ENCODE results near the gene SLC6A17.

SLC6A17 gene

DNA sequence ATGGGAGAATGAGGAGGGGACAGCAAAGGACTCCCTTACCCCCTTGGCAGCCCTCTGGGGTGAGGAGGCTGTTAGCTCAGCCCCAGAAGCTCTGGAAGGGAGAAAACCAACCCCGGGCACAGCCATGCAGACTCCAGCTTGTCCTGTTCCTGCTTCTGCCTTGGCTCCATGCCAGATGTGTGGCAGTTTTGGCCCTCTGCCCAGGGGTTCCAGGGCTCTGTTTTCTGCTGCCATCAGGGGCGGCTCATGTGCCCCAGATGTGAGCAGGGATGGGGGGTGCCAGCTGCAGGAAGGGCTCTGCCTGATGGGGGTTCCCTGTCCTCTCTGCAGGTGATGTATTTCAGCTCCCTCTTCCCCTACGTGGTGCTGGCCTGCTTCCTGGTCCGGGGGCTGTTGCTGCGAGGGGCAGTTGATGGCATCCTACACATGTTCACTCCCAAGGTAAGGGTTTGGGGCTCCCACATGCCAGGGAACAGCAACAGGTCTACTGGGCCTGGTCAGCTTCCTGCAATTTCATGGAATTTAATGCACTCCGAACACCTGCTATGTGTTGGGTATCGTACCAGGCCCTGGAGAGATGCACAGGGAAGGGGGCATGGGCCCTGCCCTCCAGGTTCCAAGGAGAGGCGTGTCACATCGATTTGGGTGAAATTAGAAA, 26.1 kb downstream of the SLC6A17 start:
- peak; percentile 59 for DNase-seq

DNA sequence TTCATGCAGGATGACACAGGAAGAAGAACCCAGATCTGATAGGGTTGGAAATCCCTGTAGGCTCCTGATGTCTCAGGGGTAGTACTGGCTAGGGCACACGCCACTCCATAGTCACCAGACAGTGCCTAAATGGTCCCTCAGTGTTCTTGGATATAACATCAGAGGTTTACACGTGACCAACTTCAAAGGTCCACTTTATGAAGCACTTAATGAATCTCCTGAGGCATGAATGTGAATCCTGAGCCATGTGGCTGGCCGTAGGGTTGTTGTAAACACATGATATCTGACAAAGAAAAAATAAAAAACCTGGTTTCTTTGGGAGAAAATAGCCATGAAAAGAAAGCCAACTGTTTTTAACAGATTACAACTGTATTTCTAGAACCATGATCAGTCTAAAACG, 27.5 kb downstream of the SLC6A17 start:
- no peak for DNase-seq

DNA sequence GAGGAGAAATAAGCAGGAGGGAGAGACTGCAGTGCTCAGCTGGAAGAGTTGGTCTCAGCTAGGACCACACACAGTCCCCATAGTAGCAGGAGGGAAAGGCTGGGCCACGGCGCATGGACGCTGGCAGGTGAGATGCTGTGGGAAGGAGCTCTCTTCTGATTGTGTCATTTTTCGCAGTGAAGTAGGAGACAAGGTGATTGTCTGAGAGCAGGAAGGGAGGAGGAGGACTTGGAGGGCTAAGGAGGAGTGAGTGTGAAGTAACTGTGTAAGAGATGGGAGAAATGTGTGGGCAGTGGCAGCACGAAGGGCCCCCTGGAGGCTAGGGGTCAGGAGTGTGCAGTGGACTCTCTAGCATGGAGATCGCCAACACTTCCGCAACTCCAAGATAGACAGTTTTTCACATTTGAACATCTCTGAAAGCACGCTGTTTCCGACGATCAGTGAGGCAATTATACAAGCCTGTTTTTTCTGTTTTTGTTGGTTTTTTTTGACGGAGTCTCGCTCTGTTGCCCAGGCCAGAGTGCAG, 33.4 kb downstream of the SLC6A17 start:
- no peak for DNase-seq

DNA sequence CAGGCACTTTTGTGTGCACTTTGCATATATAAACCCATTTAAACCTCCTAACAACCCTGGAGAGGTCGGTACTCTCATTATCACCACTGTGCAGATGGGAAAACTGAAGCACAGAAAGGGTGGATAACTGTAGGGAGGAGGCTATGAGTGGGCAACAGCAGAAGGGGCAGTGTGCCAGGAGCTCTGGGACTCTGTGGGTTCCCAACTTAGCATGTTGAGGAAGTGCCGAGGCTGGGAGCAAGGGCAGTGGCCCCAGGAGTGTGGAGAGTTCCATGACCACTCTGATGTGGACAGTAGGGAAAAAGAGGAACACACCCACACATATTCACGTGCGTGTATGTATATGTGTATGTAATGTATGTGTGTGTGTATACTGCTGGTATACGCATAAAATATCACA, 34.2 kb downstream of the SLC6A17 start:
- DNase-seq: no peak

DNA sequence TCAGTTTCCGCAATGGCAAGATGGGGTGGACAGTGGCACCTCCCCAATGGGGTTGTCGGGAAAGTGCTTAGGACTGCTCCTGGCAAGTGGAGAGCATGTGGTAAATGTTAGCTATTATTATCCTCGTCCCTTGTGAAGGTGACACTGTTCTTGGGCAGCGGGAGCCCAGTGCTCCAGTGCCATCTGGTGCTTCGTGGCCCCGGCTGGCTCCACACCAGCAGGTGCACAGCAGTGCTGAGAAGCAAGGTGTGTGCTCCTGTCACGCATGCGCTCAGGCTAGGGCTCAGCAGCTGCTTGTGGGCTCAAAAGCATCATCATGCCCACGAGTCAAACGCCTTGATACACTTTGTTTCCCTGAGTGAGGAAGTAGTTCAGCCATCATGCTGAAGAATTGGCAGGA, 34.9 kb downstream of the SLC6A17 start:
- peak; percentile 25 for DNase-seq

DNA sequence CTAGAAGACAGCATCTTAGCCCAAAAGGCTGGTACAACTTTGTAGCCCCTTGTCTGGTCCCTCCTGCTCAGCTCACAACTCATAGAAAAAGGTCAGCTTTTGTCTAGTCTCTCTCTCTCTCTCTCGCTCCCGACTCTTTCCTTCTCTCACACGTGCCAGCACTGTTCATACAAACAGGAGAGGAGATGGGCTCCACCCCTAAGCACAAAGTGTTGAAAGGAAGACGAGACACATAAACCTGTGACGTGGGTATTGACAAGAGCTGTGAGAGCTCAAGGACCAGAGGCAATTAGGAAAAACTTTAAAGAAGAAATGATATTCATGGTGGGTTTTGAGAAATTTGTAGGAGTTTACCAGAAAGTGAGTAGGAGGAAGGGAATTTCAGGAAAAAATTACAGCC, 36.3 kb downstream of the SLC6A17 start:
- DNase-seq: no peak

DNA sequence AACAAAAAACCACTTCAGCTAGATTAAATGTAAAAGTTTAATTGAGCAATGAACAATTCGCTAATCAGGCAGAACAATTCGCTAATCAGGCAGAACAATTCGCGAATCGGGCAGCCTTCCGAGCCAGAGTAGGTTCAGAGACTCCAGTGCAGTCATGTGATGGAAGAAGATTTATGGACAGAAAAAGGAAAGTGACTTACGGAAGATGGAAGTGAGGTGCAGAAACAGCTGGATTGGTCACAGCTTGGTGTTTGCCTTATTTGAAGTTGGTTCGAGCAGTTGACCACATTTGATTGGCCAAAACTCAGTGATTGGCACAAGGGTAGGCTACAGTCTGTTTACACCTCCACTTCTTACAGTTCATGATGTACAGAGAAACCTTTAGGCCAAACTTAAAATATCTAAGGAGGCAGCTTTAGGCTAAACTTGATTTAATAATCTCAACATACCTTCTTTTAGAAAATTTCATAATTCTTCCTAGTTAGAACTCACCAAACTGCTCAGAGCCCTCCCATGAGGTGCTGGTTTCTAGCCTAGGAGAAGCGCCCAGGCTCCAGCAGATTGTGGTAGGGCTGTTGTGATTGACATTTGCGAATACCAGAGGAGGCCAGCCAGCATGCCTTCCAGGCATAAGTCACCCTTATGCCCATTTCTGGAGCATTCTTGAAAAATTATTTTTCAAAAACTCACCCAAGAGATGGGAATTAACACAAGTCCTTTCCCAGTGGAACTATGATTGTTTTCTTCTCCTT, 37.0 kb downstream of the SLC6A17 start:
- no peak for DNase-seq

DNA sequence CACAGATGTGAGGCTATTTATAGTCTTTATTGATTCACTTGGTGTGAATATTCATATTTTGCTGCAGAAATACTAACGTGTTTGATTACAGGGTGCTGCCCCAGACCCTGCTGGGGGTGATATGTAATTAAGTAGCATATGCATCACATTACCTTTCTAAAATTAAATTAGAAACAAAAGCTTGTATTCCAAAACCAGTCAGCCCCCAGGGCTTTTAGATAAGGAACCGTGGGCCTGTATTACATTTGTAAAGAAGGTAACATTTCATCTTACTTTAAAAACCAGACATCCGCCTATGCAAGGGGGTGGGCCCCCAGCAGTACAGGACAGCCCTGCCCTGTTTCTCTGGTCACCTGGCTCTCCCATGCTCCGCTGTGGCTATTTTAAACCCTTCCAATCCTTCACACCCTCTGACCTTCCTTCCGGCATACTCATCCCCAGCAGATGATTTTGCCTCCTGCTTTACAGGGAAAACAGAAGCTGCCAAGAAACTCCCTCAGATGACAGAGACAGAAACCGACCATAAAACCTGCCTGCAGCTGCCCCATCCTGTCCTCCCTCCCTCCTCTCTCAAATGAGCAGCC, 37.8 kb downstream of the SLC6A17 start:
- DNase-seq: no peak

DNA sequence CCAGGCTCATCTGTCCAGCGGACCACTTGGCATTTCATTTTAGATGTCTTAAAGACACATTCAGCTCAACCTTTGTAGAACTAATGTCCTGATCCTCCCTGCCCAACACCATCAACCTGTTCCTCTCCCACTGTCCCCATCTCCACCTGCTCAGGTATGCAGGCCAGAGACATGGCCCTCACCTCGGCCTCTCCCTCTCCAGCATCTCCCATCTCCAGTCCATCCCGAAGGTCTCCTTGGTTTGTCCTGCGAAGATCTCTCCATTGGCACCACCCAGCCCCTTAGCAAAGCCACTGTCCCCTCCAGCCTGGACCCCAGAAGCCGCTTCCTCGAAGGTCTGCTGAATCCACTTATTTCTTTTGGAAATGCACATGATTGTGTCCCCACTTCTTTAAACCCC, 38.9 kb downstream of the SLC6A17 start:
- DNase-seq: no peak

DNA sequence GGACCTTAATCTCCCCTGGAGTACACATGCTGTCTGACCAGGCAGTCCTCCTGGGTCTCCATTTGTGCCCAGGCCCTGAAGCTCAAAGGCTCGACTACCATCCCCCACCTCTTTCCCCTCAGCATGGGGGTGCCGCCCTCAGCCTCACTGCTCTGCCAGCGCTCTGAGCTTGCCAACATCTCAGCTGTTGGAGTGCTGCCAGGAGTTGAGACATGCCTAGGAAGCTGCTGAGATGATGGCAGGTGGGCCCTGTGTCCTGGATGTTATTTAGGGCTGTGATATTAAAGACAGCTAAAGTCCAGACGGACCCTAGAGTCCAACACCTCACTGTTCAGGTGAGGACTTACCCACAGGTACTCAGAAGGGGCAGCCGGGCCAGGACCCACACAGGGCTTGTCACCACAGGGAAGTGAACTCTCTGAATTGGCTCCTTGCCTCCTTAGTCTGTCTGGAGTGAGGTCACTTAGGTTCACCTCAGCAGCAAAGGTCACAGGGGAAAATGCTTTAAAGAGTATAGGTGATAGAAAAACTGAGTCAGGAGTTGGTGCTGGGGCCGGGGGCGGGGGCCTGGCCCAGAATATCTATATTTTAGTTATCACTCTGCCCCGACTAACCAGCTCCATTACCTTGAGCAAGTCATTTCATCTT, 40.1 kb downstream of the SLC6A17 start:
- DNase-seq: no peak

DNA sequence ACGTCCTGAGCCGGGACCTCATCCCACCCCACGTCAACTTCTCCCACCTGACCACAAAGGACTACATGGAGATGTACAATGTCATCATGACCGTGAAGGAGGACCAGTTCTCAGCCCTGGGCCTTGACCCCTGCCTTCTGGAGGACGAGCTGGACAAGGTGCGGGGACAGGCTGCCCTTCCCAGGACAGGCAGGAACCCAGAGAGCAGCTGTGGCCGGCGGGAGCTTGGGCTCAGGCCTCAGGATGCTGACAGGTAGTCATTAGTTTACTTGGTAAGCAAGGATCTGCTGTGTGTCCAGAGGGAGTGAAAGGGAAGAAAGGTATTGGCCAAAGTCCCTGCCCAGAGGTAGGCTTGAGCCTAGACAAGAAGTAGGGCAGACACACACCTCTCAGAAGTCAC, 42.2 kb downstream of the SLC6A17 start:
- DNase-seq: no peak

DNA sequence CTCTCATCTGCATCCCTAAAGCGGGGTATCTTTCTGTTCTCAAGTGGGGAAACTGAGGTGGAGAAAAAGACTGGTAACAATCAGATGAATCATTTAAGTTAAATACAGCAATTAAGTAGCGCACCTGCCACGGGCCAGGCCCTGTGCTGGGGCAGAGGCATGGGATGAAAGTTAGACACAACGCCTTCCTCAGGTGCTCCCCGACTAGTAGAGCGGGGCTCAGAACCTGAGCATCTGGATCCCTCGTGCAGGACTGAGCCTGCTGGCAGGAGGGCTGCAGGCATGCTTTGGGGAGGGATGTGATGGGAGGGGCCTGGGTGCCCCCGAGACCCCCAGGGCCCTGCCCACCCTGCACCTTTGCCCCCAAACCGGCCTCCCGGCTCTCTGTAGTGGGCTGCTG, 44.9 kb downstream of the SLC6A17 start:
- DNase-seq: no peak

DNA sequence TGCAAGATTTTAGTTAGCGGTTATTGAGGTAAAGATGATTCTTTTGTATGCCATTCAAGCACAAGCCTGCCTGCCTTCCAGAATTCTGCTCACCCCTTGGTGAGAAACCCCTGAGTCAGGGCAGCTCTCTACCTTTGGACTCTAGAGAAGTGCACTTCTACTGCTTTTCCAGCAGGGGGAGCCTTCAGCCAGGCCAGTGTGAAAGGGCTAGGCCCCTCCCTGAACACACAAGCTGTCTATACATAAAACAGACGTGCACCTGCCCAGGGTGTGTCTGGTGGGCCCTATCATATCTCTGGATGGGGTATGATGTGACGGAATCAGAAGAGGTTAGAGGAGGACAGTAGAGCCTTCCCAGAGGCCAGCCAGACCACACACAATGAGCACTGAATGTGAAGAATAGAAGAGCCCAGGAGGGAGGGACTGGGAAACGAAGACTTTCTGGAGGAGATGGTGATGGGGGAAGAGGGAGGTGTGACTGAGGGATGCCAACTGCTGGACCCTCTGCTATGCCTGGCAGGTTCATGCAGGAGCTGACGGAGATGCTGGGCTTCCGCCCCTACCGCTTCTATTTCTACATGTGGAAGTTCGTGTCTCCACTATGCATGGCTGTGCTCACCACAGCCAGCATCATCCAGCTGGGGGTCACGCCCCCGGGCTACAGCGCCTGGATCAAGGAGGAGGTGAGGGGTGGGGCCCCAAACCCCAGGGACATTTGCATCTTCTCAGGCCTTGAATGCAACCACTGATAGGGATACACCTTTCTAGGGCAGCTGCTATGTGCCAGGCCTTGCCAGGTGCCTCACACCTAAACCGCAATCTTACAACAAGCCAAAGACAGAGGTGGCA, 46.8 kb downstream of the SLC6A17 start:
- peak; percentile 80 for DNase-seq

DNA sequence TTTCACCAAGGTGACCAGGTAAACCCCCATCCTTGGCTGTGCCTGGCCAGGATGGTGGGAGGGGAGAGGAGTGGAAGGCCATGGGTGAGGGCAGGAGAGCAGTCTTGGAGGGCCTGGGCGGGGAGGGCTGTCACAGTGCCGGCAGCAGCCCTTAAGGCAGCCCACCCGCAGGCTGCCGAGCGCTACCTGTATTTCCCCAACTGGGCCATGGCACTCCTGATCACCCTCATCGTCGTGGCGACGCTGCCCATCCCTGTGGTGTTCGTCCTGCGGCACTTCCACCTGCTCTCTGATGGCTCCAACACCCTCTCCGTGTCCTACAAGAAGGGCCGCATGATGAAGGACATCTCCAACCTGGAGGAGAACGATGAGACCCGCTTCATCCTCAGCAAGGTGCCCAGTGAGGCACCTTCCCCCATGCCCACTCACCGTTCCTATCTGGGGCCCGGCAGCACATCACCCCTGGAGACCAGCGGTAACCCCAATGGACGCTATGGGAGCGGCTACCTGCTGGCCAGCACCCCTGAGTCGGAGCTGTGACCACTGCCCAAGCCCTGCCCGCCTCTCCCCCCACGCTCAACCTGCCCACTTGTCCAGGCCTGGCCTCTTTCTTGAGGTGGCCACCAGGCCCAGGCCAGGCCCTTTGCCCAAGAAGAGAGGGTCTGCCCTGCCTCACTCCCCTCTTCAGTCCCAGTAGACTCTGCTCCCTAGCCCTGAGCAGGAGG, 47.8 kb downstream of the SLC6A17 start:
- no peak for DNase-seq

DNA sequence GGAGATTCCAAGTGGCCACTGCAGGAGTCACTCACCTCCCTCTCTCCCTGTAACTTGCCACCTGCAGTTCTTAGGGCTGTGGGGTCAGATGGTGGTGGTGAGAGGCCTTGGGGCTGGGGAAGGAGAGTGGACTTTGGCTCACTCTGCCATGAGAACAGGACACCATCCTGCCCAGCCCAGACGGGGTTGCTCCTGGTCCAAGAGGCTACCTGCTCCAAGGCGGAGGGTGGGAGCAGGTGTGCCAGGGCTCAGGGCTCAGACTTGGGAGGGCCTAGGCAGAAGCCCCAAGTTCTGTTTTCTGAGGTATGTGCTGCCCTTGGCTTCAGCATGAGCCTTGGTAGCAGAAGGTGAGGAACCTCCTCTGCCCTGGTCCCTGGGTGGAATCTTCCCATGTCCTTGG, 48.5 kb downstream of the SLC6A17 start:
- no peak for DNase-seq

DNA sequence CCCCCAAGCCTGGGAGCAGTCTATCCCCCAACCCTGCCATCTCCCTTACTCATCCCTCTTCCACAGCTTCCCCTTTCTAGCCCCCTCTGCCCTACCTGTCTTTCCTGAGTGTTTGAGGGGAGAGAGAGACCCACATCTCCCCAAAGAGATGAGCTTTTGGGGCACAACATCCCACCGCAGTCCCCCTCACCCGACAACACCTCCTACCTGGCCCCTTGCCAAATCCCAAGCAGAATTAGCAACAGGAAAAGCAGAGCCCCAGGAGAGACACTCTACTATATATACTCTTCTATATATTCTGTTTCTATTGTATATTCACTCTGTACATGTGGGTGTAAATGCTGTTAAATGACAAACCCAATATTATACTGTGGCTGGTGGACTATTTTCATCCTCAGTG, 49.9 kb downstream of the SLC6A17 start:
- DNase-seq: no peak

DNA sequence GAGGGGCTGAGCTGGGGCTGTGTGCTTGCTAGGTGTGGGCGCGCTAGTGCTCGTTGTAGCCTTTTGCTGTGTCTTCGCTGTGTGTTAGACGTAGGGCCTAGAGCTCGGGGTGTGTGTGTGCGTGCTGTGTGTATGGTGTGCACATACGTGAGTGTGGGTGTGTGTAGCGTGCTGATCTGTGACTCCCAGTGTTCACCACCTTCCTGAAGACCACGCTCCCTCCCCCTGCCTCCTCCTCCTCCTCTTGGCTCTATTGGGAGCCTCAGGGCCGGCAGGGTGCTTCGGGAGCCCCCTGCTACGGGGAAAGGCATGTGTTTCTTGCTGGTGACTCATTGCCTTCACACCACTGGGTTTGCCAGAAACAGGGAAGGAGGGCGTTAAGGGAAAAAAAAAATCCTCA, 50.4 kb downstream of the SLC6A17 start:
- no peak for DNase-seq

DNA sequence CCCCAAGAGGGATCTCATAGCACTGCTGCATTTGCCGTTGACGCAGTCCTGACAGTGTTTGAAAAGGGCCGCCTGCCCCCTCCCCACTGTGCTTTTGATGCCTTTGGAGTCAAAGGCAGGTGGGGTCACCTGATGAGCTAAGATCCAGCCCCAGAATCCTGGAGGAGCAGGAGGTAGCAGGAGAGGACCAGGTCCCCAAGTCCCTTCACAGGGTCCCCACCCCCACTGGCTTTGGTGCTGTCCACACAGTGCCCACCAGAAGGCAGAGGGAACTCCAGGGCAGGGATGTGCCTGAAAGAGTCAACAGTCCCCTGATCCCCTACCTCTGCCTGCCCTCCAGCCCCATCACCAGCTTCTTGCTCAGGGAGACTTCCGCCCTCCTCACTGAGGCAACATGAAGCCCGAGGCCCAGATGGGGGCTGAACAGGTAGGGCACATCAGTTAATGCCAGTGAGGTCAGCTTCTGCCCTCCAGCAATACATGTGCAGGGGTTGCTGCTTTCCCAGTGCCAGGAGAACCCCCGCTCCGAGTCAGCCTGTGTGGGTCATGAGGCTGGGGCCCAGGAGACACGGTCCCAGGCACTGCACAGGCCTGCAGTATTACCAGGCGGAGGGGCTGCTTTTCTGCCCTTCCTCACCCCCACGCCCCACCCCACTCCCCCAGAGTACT, 51.0 kb downstream of the SLC6A17 start:
- DNase-seq: no peak

DNA sequence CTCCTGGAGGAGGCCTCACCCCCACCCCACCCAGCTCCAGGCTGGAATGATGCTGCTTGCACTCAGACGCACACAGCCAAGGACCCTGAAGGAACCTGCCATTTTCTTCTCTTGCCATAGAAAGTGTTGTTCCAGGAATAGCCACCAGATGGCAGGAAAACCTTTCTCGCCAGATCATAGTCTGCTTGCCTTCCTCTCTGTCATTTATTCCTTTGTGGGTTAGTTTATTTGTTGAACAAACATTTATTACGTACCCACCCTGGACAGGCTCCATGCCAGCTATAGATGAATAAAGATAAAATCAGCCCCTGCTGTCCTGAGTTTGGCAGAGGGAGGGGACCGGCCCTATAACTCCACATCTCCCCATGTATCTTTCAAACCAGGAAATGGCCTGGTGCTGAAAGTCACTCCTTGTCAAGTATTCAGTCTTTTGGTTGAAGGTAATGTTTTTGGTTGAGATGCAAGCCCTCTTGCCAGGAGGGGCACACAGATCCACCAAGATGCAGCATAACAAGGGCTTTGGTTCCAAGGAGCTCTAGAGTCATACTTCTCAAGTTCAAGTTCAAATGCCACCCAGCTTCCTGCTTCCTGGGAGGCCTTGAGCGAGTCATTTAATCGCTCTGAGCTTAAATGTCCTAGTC, 52.8 kb downstream of the SLC6A17 start:
- peak; percentile 82 for DNase-seq

DNA sequence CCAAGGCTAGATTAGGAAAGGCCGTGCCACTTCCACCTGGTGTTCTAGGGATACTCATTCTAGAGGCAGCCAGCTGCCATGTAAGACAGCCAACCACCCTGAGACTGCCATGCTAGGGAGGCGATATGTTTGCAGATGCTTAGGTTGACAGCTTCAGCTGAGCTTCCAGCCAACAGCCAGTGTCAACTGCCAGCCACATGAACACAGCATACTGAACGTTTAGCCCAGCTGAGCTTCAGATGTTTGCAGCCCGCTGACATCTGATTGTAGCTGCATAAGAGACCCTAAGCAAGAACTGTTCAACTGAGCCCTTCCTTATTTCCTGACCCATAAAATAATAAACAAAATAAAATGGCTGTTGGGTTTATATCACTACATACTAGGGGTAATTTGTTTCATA, 54.9 kb downstream of the SLC6A17 start:
- no peak for DNase-seq

DNA sequence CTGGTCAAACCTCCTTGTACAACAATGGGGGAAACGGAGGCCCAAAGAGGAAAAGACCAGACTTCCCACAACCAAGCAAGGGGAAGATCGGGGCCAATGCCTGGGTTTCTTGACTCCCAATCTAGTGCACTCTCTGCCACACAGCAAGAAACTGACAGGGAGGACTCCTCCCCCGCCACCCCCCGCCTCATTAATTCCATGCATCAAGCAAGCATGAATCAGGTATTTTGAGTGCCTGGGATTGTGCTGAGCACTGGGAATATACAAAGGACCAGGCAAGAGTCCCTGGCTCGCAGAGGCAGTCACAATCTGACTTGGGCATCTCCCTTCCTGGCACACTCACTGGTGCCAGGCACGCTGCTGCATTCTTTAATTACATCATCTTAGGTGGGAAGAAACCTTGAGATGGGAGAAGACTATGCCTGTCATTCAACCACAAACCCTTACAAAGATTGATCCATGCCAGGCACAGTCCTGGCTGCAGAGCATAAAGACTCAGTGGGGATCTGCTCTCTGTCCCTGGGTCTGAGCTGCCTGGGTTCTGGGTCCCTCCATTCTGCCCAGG, 55.4 kb downstream of the SLC6A17 start:
- DNase-seq: no peak

All from NCI-H82 (cell line).